HG02981 (cell line): Measurements from ENCODE around the gene CC2D1B.
"Not testable (repeated sequence)": the region's sequence is repeated elsewhere in the genome, so short reads cannot be mapped to it uniquely, and the experiment has no call there.

Experiments used
- ATAC-seq: cut with Tn5 transposase; IDR thresholded peaks from one replicate; pipeline ENCODE4 v1.9.1; 2021; ENCODE audit warnings: mild to moderate bottlenecking, moderate library complexity; ENCODE audit not compliant: unreplicated experiment

Gene CC2D1B, protein sequence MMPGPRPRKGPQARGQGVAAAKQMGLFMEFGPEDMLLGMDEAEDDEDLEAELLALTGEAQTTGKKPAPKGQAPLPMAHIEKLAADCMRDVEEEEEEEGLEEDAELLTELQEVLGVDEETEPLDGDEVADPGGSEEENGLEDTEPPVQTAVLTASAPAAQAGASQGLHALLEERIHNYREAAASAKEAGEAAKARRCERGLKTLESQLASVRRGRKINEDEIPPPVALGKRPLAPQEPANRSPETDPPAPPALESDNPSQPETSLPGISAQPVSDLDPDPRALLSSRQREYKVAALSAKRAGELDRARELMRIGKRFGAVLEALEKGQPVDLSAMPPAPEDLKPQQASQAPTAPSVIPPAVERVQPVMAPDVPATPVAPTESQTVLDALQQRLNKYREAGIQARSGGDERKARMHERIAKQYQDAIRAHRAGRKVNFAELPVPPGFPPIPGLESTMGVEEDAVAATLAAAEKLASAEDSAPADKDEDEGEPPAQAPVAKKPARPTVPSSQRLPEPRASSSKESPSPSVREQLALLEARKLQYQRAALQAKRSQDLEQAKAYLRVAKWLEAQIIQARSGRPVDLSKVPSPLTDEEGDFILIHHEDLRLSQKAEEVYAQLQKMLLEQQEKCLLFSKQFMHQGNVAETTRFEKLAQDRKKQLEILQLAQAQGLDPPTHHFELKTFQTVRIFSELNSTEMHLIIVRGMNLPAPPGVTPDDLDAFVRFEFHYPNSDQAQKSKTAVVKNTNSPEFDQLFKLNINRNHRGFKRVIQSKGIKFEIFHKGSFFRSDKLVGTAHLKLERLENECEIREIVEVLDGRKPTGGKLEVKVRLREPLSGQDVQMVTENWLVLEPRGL

DNA sequence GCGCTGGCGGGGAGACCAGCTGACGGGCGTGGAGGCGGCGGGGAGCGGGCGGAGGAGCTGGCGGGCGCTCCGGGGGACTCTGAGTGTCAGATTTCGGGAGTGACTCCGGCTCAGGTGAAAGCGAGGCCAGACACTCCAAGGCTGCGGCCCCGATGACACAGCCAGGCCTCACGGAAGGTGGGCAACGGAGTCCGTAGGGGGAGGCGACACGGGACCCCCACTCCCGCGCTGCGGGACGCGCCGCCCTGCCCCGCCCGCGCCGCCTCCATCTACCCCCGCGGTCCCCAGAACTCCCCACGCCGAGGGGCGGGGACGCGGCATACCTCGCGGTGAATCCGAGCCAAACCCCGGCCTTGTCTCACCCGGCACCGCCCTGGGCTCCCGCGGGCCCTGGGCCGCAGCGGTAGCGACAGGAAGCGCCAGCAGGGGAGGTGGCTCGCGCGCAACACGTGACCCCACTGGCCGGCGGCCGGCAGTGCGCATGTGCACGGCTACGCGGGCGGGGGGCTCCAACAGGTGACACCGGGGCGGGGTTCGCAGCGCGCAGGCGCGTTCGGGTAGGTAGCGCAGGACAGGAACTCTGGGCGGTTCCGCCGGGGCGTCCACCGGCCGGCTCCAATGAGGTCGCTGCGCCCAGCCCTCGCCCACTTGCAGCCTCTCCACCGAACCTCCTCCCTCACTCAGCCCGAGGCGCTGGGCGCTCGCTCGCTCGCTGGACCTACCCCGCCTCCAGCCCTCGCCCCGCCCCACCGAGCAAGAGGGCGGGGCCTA is at the start of gene CC2D1B:
Gene CC2D1B, minus strand, starts transcription at position 460 of the 771 bp plus-strand sequence. CDS start 1,585 bp downstream, outside the sequence.
- peak; percentile 90 for ATAC-seq

DNA sequence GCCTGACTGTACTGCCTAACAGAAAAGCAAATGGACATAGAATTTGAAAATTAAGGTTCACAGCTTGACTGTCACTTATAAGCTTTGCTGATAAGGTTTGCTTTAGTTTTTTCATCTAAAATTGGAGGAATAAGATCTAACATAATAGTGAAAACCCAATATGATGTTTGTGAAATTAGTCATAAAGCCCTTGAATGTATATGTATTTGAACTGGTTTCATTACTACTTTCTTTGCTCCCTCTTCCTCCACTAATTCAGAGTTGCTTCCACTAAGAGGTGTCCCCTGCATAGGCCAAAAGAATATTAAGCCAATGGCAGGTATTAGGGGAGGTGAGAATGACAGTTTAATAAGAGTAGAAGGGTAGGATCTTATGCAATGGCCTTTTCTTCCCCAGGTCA is 48.9 kb upstream of the CC2D1B start:
- no peak for ATAC-seq

DNA sequence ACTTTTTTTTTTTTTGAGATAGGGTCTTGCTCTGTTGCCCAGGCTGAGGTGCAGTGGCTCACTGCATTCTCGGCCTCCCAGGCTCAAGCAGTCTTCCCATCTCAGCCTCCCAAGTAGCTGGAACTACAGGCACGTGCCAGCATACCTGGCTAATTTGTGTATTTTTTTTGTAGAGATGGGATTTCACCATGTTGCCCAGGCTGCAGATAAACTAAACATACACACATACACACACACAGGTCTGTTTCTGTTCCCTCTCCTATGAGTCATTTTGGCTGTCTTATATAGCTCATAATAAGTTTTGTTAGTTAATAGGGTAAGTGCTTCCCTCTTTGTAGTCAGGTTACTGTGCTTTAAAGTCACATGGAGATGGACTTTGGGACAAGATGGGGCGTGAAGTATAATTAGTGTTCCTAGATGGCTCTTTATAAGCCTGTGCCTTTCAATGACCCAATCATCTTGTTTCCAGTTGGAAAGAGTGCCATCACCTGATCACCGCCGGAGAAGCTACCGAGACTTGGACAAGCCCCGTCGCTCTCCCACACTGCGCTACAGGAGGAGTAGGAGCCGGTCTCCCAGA is 47.5 kb upstream of the CC2D1B start:
- ATAC-seq, result no peak

DNA sequence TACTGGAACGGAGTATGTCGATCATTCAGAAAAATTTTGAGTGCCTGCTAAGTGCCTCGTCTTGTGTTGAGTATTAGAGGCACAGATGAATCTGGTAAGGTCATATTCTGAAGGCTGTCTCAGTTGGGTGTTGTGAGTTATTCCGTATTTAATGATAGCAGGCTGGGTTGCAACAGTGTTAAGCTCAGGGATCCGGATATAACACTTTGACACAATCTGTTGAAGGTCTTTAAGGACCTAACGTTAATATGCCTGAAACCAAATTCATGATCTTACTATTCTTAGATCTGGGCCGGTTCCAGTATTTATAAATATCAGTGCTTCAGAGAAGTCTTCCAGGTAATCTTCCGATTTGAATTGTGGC is 39.0 kb upstream of the CC2D1B start:
- no peak for ATAC-seq

DNA sequence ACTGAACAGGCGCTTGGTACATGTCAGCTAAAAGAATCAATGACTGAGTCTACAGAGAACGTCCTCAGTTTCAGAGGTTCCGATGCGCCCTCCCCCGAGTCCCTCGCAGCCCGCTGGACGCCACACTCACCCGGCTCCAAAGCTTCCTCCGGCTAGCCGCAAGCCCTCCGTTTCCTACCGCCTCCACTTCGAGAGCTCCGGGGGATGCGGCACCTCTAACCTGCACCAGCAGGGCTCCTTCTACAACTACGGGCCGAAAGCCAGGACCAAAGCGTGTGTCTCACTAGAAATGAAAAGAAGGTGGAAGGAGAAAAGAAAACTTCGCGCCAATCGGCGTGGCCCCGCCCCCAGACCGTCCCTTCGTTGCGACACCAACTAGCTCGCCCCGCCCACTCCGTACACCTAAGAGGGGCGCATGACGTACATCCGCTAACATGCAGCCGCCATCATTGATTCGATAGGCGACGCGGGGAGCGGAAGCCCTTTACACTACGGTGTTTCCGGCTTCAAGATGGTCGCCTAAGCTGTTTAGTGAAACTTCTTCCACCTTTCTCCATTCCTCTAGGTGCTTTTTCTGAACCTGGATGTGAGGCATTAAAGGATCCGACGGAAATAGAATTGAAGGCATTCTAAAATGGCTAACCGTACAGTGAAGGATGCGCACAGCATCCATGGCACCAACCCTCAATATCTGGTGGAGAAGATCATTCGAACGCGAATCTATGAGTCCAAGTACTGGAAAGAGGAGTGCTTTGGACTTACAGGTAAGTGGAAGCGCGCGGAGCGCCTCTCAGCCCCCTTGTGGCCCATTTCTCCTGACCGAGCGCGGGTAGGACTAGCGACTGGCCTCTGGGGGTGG is 38.3 kb upstream of the CC2D1B start, which contains the start of the genes ORC1 and PRPF38A:
Gene ORC1, minus strand, starts transcription at position 308 of the 859 bp plus-strand sequence. CDS start 2,200 bp downstream, outside the sequence.
Gene PRPF38A, plus strand, starts transcription at position 487 of the 859 bp plus-strand sequence. Its CDS starts 148 bp downstream, at position 635.
- peak; percentile 92 for ATAC-seq

DNA sequence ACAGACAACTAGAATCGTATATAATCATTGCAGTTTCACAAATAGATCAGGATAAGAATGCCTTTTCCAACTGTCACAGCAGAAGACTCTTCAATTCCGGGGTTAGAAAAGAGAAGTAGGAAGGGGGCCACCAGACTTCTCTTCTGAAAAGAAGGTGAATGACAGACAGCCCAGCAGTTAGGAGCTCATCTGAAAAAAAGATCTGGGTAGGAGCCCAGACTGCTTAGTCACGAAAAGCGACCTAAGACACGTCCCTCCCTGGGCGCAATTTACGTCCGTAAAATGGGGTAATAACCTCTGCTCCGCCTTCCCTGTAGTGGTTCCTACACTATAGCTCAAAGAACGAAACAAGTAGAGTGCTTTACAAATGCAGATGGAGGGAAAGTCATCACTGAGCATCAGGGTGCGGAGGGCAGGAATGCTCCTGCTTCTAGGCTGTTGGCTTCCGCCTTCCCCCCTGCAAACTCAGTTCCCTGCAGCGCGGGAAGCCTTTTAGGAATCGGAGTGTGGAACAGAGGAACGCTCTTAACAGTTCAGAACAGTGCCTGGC is 37.6 kb upstream of the CC2D1B start:
- ATAC-seq, result peak; percentile 36

DNA sequence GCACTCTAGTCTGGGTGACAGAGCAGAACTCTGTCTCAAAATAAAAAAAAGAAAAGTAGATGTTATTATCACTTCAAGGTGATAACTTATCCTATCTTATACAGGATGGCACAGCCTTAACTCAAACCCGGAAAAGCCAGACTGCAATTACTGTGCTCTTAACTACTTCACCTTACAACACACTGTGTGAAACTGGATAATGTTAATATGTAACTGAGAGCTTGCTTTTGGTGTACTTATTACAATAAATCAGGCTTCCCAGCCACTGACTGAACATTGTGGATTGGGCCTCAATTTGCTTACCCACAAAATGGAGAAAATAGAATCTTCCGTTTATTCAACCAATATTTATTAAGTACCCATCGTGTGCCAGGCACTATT is 36.8 kb upstream of the CC2D1B start:
- no peak for ATAC-seq

DNA sequence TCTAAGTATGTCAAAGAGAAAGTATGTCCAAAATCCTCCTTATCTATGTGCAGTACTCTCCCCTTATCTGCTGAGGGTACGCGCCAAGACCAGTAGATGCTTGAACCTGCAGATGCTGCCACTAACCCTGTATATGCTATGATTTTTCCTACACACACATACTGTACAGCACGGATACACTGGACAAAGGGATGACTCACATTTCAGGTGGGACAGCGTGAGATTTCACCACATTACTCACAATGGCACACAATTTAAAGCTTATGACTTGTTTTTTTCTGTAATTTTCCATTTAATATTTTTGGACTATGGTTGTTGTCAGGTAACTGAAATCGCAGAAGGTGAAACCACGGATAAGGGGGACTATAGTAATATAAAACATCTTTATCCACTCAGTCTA is 34.1 kb upstream of the CC2D1B start:
- ATAC-seq, result no peak

DNA sequence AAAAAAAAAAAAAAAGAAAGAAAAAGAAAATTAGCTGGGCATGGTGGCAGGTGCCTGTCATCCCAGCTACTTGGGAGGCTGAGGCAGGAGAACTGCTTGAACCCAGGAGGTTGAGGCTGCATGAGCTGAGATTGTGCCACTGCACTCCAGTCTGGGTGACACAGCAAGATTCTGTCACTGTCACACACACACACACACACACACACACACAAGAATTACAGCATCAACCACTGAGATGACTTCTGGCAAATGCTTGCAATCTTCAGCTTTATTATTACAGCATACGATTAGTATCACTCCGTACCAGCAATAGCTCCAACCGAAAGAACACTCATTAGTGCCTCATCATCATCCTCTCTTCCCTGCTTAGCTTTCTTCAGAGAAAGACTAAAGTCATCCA is 33.6 kb upstream of the CC2D1B start:
- ATAC-seq, result no peak

DNA sequence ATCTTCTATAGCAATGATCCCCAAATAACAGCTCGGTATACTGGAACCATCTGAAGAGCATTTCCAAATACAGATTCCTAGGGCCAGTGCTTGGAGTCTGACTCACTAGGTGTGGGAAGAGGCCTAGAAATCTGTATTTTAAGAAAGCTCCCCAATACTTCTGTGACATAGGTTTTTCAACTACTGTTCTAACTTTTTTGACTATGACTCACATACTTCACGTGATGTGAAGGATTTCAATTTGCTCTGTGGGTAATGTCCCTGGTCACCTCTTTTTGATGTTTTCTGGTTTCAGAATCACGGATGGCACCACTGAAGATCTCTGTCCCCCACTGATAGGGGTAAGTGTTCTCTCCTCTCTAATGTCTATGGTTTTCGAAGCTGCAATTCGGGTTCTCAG is 27.2 kb upstream of the CC2D1B start:
- no peak for ATAC-seq

DNA sequence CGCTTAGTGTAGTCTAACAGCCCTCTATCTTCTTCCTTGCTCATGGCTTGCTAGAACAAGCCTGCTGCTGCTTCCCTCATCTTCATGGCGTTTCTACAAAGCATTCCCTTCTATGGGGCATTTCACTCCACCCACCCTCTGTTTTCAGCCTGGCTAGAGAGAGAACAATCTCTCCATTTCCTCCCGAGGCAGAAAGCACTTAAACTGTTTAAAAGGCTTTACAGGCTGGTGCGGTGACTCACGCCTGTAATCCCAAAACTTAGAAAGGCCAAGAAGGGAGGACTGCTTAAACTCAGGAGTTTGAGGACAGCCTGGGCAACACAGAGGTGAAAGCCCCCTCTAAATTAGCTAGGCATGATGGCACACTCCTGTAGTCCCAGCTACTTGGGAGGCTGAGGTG is 20.5 kb upstream of the CC2D1B start:
- ATAC-seq, result no peak

DNA sequence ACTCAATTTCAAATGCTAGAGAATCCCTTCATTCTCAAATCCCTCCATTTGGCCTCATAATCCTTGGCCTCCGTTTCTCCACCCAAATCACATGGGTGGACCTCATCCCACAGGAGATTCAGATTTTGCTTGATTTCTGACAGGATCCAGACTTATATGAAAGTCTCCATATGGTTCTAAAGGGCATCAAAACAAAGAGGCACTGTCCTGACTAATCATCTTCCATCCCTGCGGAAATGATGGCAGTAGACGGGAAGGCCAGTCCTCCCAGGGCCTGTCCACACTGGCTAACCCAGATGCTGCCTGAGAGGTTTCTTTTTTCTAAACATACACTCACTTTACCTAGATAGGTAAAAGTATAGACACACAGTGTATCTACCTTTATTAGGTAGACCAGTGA is 19.4 kb upstream of the CC2D1B start:
- ATAC-seq, result no peak

DNA sequence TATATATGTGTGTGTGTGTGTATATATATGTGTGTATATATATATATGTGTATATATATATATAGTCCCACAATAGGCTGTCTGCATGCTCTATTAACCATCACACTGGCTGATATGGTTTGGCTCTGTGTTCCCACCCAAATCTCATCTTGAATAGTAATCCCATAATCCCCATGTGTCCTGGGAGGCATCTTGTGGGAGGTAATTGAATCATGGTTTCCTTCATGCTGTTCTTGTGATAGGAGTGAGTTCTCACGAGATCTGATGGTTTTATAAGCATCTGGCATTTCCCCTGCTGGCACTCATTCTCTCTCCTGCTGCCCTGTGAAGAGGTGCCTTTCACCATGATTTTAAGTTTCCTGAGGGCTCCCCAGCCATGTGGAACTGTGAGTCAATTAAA is 3.8 kb upstream of the CC2D1B start:
- not testable (repeated sequence) for ATAC-seq

DNA sequence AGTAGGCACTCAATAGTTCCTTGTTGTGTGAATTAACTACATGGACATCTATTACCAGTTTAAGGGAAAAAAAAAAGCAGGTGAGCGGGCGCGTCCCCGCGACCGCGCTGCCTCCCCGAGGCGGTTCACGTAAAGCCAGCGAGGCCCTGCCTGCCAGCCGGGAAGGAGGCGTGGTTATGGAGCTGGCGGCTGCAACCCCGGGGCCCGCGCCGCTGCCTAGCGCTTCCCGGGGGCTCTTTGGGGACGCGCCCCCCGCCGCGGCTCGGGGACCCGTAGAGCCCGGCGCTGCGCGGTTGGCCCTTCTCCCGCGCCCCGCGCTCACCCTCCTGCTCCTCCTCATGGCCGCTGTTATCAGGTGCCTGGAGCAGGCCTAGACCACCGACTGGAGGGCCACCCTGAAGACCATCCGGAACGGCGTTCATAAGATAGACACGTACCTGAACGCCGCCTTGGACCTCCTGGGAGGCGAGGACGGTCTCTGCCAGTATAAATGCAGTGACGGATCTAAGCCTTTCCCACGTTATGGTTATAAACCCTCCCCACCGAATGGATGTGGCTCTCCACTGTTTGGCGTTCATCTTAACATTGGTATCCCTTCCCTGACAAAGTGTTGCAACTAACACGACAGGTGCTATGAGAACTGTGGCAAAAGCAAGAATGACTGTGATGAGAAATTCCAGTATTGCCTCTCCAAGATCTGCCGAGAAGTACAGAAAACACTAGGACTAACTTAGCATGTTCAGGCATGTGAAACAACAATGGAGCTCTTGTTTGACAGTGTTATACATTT is 2.6 kb upstream of the CC2D1B start:
- no peak for ATAC-seq

DNA sequence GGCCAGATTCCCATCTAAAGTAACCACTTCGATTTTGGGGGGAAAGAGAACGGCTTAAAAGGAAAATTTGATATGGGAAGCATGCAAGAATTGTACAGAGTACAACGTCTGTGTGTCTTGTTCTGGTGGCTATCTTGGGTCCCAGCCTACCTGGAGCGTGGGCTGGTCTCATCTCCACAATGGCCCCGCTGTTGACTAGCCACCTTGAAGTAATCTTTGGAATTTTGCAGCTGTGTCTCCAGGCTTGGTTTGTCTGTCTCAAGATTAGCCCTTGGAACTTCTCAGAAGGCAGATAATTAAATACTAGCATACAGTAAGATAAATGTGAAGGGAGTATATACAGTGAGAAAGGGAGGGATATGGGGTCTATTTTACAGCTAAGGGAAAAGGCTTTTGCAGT is 1.3 kb upstream of the CC2D1B start:
- ATAC-seq, result no peak

DNA sequence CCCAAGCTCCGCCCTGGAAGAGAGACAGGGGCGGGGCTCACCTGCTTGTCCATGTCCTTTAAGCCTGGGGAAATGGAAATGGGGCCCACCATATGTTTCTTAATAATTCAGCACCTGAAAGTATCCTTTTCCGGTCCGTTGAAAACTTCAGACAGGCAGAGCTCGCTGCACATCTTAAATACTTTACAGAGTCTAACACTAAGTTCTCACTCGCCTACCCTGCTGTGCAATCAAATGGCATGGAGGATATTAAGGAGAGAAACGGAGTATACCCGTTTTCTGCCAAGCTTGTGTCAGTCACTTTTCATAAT is 467 bp upstream of the CC2D1B start:
- no peak for ATAC-seq

DNA sequence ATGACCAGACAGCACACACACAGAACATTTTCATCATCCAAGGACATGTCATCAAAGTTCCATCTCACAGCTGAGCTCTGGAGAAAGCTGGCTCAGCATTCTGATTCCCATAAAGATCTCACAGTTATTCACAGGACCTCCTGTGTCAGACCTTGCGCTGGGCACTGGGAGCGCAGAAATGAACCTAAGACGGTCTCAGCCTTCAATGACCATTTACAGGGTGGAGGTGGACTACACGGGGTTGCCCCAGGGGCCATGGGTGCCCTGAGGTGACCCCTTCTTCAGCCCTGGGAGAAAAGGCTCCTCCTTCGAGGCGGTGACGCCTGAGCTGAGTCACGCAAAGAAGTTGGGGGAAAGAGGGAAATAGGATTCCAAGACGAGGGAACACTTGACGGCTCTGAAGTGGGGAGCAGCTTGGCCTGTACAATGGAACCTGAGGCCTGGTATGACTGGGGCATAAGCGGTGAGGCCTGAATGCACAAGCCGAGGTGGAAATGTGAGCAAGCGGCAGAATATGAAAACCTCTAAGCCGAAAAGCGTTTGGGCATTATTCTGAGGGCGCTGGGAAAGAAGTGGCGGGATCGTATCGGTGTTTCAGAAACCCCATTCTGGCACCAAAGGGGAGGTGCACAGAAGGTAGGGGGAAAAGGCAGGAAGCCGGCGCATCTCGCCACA is 797 bp downstream of the CC2D1B start:
- ATAC-seq, result no peak

DNA sequence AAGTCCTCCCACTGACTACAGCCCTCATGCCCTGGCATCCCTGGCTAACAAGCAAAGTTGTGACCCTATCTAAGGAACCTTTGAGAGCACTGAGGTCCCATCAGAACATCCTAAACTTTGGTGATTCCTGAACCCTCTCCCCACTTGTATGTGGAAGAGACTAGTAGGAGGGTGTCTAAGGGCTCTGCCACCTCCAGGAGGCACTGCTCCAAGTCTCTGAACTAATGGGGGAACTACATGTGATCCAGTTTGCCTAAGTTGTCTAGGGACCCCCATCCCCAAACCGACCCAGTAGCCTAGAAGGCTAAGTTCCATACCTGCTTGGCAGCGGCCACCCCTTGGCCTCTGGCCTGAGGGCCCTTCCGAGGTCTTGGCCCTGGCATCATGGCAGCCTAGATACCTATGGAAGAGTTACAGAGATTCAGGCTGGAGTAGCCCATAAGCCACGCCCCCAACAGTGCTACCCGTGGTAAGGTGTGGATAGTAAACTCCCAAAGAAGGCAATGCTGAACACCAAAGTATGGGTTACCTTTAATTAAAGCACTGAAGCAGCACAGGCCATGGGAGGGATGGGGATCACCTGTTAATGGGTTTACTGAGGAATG is 1.7 kb downstream of the CC2D1B start:
- no peak for ATAC-seq
